HL-60 (cell line): ENCODE results near the gene SSNA1.

ENCODE experiments used
- CTCF ChIP-seq: IDR thresholded peaks from one replicate; pipeline ENCODE4 v1.5.1; 2011; ENCODE audit warnings: low read length, control low read depth, inconsistent platforms; ENCODE audit not compliant: insufficient read depth
- POLR2AphosphoS5 ChIP-seq: IDR thresholded peaks from 2 replicates; pipeline ENCODE4 v1.6.1; 2012; ENCODE audit warnings: low read depth
- SPI1 ChIP-seq: IDR thresholded peaks from 2 replicates; pipeline ENCODE4 v1.6.1; 2012; ENCODE audit warnings: low read depth, mild to moderate bottlenecking, borderline replicate concordance

DNA sequence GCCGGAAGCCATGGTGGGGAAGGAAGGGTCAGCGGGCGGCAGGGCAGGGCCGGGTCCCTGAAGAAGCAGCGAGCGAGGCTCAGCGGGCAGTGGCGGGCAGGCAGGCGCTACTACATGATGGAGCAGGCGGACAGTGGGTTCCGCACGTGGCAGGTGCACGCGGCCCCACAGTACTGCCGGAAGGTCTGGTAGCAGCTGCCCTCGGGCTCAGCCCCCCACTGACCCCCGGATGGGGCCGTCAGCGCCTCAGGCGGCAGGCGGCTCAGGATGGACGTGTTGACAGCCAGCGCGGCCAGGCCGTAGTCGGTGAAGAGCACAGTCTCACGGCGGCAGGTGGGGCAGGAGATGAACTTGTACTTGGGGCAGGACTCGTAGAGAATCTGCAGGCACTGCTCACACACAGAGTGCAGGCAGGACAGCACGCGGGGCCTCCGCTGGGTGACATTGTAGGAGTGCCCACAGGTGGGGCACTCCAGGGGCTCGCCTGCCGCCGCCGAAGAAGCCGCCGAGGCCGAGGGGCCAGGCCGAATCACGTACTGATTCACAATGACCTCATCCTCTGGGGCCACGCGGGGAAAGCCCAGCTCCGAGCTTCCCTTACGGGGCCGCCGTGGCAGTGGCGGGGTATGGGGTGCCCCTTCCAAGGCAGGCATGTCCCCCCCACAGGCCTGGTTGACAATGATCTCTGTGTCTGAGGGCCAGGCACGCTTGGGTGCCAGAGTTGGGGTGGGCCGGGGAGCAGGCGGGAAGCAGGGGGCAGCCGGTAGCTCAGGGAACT lies 32.0 kb downstream of the SSNA1 start:
- TF ChIP-seq CTCF (no peak), POLR2AphosphoS5 (no peak), SPI1 (no peak)
